Measurements from ENCODE around the gene ITGB4.

ITGB4 gene

DNA sequence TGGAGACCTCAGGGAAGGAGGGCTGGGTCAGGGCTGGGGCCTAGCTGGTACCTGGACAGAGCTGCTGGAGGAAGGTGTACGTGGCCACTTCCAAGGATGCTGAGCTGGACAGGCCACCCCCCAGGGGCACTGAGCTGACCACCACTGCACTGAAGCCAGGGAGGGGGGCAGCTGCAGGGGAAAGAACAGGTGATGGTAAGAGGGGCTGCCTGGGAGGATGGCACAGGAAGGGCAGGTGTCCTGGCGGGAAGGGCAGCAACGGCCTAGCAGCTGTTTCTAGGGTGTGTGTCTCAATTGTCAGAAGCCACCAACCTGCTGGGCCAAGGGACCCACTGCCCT is 42.0 kb downstream of the ITGB4 start:
- peak overlapping the region; percentile 88 to 100 (median 98) for H3K4me2 ChIP-seq
- H3K27ac ChIP-seq, result peak overlapping the region in 2 of 11 experiments; percentile 84 to 86; a peak in 3 of 22 replicates
- peaks cover 18 to 33% (median 26%) of the 10 kb centered on the region in 10 experiments for H3K4me1 ChIP-seq
- H3K27me3 ChIP-seq, result no peaks in the 10 kb centered on the region
- no peak for TF ChIP-seq Cebpa-rat (IDR thresholded peaks at IDR 0.05)
- H3K36me3 ChIP-seq, result peaks cover 2 to 17% (median 5%) of the 10 kb centered on the region in 11 experiments; a peak in 12 of 22 replicates
- no peaks in the 10 kb centered on the region for H3K9me3 ChIP-seq (replicated peaks in 1 of 11)
- H3K9ac ChIP-seq, result peak overlapping the region; percentile 72 to 86 (median 81); a peak in 20 of 22 replicates
- H3K4me3 ChIP-seq, result peak overlapping the region in 2 of 10 experiments; percentile 67 to 68; a peak in 3 of 20 replicates
- 0 out of 22 replicates have a peak, but pooled peaks cover 0 to 4% (median 0%) of the 10 kb centered on the region in 11 experiments for H4K20me1 ChIP-seq

DNA sequence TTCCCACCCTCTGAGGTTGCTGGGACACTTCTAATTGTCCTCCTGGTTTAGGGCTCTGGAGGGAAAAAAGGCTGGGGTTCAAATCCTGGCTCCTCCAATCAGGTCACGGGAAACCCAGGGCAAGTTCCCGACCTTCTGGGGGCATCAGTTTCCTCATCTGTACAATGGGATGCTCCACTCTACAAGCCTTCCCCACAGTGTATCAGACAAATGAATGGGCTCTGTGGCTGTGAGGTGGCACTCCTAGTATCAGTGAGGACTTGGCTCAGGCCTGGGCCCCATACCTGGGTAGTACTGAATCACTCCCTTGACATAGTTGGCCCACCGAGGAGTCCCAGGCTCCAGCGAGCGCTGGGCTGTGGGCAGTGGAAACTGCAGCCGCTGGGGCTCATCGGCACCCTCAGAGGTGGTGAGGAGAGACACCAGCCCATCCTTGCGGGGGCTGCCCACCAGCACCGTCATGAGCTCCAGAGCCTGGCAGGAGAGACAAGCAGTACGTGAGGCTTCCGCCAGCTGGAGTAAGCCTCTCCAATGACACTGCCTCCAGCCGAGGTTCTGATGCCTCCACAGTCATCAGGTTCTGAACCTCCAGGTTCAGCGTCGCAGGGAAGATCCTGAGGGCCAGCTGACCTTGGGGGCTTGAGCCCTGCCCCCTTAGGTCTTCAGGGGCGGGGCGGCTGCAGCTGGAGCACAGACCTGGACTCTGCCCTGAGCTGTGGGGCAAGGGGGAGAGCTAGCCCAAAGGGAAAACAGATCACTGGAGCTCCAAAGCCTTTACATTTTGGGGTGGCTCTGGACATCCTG is 42.6 kb downstream of the ITGB4 start:
- TF ChIP-seq Cebpa-rat (IDR thresholded peaks at IDR 0.05), result no peak
- Histone ChIP-seq H3K9me3 (replicated peaks in 1 of 11) (no peaks in the 10 kb centered on the region), H3K4me1 (peaks cover 18 to 33% (median 26%) of the 10 kb centered on the region in 10 experiments), H3K4me3 (peak overlapping the region; percentile 65 to 77 (median 68)), H3K9ac (peak overlapping the region; percentile 72 to 86 (median 81)), H3K36me3 (peaks cover 0 to 12% (median 2%) of the 10 kb centered on the region in 11 experiments; a peak in 4 of 22 replicates), H3K4me2 (peak overlapping the region; percentile 88 to 100 (median 98)), H3K27ac (peak overlapping the region; percentile 63 to 86 (median 79)), H4K20me1 (0 out of 22 replicates have a peak, but pooled peaks cover 0 to 4% (median 0%) of the 10 kb centered on the region in 11 experiments), H3K27me3 (no peaks in the 10 kb centered on the region)

DNA sequence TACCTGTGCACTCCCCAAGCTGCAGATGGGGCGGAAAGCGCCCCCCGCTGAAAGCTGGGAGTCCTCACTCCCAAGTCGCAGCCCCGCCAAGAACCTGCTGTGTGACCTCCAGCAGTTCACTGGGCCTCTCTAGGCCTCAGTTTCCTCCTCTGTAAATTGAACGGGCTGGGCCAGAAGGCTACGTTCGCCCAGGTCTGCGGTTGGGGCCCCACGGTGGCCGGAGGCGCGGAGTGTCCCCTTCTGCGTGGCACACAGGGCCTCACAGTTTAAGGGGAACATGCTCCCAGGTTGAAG is 43.1 kb downstream of the ITGB4 start:
- Histone ChIP-seq H3K4me2 (peak overlapping the region; percentile 88 to 100 (median 98)), H3K27me3 (no peaks in the 10 kb centered on the region), H3K9me3 (replicated peaks in 1 of 11) (no peaks in the 10 kb centered on the region), H3K27ac (peak overlapping the region; percentile 63 to 86 (median 79)), H3K4me1 (peaks cover 18 to 33% (median 26%) of the 10 kb centered on the region in 10 experiments), H4K20me1 (0 out of 22 replicates have a peak, but pooled peaks cover 0 to 4% (median 0%) of the 10 kb centered on the region in 11 experiments), H3K9ac (peak overlapping the region; percentile 72 to 86 (median 81)), H3K36me3 (peaks cover 0 to 11% (median 2%) of the 10 kb centered on the region in 11 experiments; a peak in 3 of 22 replicates), H3K4me3 (peak overlapping the region; percentile 65 to 77 (median 68))
- TF ChIP-seq Cebpa-rat (IDR thresholded peaks at IDR 0.05), result no peak

DNA sequence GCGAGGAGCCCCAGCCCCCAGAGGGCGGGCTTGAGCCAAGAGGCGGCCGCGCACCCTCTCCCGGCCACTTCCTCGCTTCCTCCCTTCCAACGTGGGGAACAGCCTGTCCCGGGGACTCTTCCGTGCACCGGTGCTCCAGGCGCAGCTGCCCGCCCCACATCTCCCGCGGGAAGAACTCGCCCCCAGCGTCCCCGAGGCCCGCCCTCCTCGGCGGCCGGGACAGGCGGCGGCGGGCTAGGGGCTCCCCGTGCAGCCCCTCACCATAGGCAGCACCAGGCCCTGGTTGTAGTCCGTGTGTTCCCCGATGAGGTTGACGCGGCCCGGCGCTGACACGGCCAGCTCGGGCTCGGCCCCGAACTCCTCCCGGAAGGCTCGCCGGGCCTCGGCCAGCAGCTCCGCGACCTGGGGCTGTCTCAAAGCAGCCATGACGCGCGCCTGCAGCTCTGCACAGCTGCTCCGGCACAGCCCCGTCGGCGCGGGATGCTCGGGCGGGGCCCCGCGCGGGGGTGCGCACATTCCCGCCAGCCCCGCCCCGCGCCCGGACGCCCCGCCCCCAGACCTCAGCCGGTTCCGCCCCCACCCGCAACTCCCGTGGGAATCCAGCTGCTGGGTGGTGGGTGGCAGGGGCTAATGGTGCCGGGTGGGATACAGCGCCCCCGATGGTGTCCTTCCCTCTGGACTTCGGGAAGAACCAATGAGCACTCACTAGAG is 43.6 kb downstream of the ITGB4 start, which contains the start of gene GALK1:
Gene GALK1 (minus strand): TSS at position 482 of the 711 bp plus-strand sequence. CDS start 56 bp downstream, at position 426.
- H3K9ac ChIP-seq, result peak within 1 kb of the TSS; percentile 72 to 86 (median 81)
- no peaks in the 10 kb centered on the region for H3K27me3 ChIP-seq
- no peaks in the 10 kb centered on the region for H3K9me3 ChIP-seq (replicated peaks in 1 of 11)
- H3K4me1 ChIP-seq, result peaks cover 18 to 33% (median 26%) of the 10 kb centered on the region in 10 experiments
- H3K4me3 ChIP-seq, result peak within 1 kb of the TSS; percentile 65 to 77 (median 68)
- H4K20me1 ChIP-seq, result peaks cover 0 to 6% (median 0%) of the 10 kb centered on the region in 11 experiments; a peak in 1 of 22 replicates
- peaks cover 0 to 7% (median 2%) of the 10 kb centered on the region in 11 experiments; a peak in 3 of 22 replicates for H3K36me3 ChIP-seq
- peak within 1 kb of the TSS; percentile 88 to 100 (median 98) for H3K4me2 ChIP-seq
- no peak for TF ChIP-seq Cebpa-rat (IDR thresholded peaks at IDR 0.05)
- peak within 1 kb of the TSS; percentile 63 to 86 (median 79) for H3K27ac ChIP-seq

DNA sequence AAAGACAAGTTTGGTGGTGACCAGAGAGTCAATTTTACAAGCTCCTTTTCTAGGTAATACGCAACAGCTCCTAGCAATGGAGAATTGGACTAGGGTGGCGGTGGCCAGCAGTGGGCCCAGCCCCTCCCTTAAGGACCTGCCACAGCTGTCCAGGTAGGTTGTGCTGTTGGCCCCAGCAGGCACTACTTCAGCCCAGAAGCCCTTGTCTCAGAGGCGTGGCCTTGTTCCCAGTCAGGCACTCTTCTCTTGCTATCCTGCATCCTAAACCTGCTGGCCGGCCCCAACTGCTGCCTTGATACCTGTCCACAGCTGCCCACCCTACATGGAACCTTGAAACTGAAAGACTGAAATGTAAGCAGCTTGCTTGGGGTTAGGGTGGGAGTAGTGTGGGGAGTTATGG is 44.7 kb downstream of the ITGB4 start:
- Histone ChIP-seq H4K20me1 (peaks cover 0 to 7% (median 0%) of the 10 kb centered on the region in 11 experiments; a peak in 1 of 22 replicates), H3K9ac (no peak overlapping the region), H3K36me3 (peaks cover 0 to 7% (median 0%) of the 10 kb centered on the region in 11 experiments; a peak in 2 of 22 replicates), H3K27ac (no peak overlapping the region), H3K4me3 (no peak overlapping the region), H3K4me2 (no peak overlapping the region), H3K27me3 (no peaks in the 10 kb centered on the region), H3K9me3 (replicated peaks in 1 of 11) (no peaks in the 10 kb centered on the region), H3K4me1 (peaks cover 18 to 33% (median 26%) of the 10 kb centered on the region in 10 experiments)
- TF ChIP-seq Cebpa-rat (IDR thresholded peaks at IDR 0.05), result no peak

DNA sequence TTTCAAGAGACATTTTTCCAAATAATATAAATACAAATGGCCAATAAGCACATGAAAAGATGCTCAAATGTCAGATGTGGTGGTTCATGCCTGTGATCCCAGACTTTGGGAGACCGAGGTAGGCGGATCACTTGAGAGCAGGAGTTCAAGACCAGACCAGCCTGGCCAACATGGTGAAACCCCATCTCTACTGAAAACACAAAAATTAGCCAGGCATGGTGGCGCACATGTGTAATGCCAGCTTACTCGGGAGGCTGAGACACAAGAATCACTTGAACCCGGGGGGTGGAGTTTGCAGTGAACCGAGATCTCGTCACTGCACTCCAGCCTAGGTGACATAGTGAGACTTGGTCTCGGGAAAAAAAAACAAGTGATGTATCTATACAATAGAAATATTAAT is 46.6 kb downstream of the ITGB4 start:
- H3K27ac ChIP-seq, result no peak overlapping the region
- H3K36me3 ChIP-seq, result 0 out of 22 replicates have a peak, but pooled peaks cover 0 to 1% (median 0%) of the 10 kb centered on the region in 11 experiments
- H4K20me1 ChIP-seq, result peaks cover 0 to 19% (median 5%) of the 10 kb centered on the region in 11 experiments; a peak in 12 of 22 replicates
- no peaks in the 10 kb centered on the region for H3K27me3 ChIP-seq
- H3K9me3 ChIP-seq (replicated peaks in 1 of 11), result no peaks in the 10 kb centered on the region
- H3K4me1 ChIP-seq, result peaks cover 16 to 49% (median 36%) of the 10 kb centered on the region in 10 experiments
- H3K4me2 ChIP-seq, result no peak overlapping the region
- no peak for TF ChIP-seq Cebpa-rat (IDR thresholded peaks at IDR 0.05)
- H3K9ac ChIP-seq, result no peak overlapping the region
- H3K4me3 ChIP-seq, result no peak overlapping the region

DNA sequence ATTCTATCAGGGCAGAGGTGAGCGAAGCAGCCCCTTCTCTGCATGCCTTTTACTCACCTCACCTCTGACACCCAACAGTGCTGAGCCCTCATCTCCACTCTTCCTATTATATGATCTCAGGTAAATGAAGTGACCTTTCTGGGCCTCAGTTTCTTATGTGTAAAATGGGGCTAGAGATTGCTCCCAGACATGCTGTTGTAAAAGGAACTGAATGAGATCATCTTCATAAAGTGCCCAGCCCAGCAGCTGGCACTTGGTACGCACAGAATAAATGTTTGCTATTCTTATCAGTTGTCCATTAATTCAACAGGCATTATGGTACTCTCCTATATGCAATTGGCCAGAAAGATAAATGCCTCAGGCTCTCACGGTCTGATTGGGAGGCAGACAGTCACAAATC is 48.3 kb downstream of the ITGB4 start:
- no peak overlapping the region for H3K9ac ChIP-seq
- no peak overlapping the region for H3K27ac ChIP-seq
- peaks cover 4 to 10% (median 6%) of the 10 kb centered on the region in 11 experiments; a peak in 14 of 22 replicates for H3K36me3 ChIP-seq
- H3K4me2 ChIP-seq, result no peak overlapping the region
- H4K20me1 ChIP-seq, result peaks cover 4 to 36% (median 21%) of the 10 kb centered on the region in 11 experiments; a peak in 21 of 22 replicates
- no peaks in the 10 kb centered on the region for H3K27me3 ChIP-seq
- peaks cover 0 to 44% (median 22%) of the 10 kb centered on the region in 10 experiments; a peak in 16 of 20 replicates for H3K4me1 ChIP-seq
- no peaks in the 10 kb centered on the region for H3K9me3 ChIP-seq (replicated peaks in 1 of 11)
- H3K4me3 ChIP-seq, result no peak overlapping the region
- TF ChIP-seq Cebpa-rat (IDR thresholded peaks at IDR 0.05), result no peak

DNA sequence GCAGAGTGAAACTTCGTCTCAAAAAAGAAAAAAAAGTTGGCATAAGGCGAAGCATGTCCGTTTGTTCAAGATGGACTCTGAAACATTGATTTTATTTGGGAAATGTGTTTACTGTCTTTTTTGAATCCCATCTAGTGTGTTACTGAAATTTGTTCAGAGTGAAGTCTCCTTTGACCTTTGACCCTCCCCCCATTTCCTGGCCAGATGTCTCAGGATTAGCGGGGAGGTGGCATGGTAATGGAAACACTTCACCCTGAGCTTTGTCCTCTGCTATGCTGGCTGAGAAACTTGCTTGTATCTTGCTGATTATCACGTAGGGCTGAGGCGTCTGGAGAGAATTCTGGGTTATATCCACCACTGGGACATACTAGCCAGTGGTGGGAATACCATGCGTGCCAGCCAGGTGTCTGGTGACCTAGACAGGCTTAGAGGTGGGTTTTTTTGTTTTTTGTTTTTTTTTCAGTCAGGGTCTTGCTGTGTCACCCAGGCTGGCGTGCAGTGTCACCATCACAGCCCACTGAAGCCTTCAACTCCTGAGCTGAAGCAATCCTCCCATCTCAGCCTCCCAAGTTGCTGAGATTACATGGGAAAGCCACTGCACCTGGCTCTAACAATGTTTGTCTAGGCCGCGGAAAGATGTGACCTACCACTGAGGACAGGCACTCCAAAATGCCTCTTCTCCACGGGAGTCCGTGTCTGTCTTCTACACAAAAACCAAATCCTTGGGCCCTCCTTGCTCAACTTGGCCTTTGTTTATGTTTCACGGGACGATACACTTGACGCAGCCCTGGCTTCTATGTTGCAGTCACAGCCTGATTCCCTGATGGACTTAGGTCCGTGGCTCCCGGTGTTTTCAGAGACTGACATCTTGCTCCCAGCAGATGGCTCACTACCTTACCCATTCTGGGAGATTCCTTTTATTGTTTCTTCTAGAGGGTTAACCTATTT is 50.3 kb downstream of the ITGB4 start:
- Histone ChIP-seq H3K4me3 (no peak overlapping the region), H3K9ac (peak overlapping the region in 4 of 11 experiments; percentile 14 to 48 (median 35); a peak in 2 of 22 replicates), H3K27me3 (no peaks in the 10 kb centered on the region), H3K9me3 (replicated peaks in 1 of 11) (no peaks in the 10 kb centered on the region), H3K4me1 (peaks cover 9 to 49% (median 30%) of the 10 kb centered on the region in 10 experiments), H3K36me3 (peaks cover 21 to 31% (median 26%) of the 10 kb centered on the region in 11 experiments; a peak in 21 of 22 replicates), H3K27ac (peak overlapping the region in 1 of 11 experiments; percentile 27; a peak in 1 of 22 replicates), H4K20me1 (peaks cover 25 to 57% (median 42%) of the 10 kb centered on the region in 11 experiments), H3K4me2 (peak overlapping the region in 7 of 11 experiments; percentile 0 to 40 (median 8); a peak in 8 of 22 replicates)
- TF ChIP-seq Cebpa-rat (IDR thresholded peaks at IDR 0.05), result no peak
